Dedifferentiated amniotic fluid mesenchymal stem cell (primary cell): ENCODE data around the gene TRIM74.
"Not testable (repeated sequence)": the region's sequence is repeated elsewhere in the genome, so short reads cannot be mapped to it uniquely, and the experiment has no call there.

Experiments used
- DNase-seq: peaks from one replicate; pipeline ENCODE4 v3.0.0-alpha.2; 2016; ENCODE audit errors: extremely low spot score

Gene TRIM74

DNA sequence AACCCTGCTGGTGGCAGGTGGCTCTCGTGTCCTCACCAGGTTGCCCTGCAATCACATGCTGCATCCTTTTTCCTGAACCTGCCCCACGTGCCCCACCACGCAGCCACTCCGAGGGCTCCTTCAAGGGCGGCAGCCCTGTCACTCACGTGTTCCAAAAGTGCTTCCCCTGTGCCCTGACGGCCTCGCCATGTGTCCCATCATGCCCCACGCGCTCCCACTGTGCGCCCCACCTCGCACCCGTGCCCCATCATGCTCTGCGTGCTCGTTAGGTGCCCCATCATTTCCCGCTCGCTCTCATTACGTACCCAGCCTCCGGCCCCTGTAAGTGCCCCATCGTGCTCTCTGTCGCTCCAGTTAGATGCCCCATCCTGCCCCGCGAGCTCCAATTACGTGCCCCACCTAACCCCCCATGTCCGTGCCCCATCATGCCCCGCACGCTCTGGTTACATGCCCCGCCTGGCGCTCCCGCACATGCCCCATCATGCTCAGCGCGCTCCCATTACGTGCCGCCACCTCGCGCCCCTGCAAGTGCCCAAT lies at the start of gene TRIM74:
TRIM74 (minus strand) TSS at position 487 of the 537 bp plus-strand sequence. CDS start 3,309 bp downstream, outside the sequence.
- DNase-seq: not testable (repeated sequence)

DNA sequence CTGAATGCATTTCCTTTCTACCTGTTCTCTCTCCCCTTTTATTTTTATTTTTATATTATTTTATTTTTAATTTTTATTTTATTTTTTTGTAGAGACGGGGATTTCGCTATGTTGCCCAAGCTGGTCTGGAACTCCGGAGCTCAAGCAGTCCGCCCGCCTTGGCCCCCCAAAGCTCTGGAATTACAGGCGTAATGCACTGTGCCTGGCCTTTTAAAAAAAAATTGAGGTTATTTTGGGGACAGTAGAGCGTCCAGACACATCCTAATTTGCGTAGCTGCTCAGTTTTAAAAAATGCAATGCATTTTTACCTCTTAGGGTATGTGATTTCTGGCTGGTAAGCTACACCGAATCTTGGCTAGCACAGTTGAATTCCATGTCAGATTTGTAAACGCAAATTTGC lies 37.2 kb upstream of the TRIM74 start:
- not testable (repeated sequence) for DNase-seq

DNA sequence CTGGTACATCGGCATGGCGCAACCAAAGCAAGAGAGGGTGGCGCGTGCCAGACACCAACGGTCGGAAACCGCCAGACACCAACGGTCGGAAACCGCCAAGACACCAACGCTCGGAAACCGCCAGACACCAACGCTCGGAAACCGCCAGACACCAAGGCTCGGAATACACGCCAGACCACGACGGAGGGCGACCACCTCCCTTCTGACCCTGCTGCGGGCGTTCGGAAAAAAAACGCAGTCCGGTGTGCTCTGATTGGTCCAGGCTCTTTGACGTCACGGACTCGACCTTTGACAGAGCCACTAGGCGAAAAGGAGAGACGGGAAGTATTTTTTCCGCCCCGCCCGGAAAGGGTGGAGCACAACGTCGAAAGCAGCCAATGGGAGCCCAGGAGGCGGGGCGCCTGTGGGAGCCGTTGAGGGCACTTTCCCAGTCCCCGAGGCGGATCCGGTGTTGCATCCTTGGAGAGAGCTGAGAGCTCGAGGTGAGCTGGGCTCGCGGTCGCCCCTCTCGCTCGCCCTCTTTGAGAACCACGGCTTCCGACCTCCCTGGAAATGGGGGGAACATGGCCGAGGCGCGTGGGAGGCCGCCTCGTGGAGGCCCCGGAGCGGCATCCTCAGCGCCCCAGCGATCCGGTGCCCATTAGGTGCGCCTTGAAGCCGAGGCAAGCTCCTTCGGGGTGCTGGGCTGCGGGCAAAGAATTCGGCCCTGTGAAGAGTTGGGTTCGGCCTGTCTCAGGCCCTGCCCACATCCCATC lies 36.6 kb upstream of the TRIM74 start:
- DNase-seq: peak; percentile 75

DNA sequence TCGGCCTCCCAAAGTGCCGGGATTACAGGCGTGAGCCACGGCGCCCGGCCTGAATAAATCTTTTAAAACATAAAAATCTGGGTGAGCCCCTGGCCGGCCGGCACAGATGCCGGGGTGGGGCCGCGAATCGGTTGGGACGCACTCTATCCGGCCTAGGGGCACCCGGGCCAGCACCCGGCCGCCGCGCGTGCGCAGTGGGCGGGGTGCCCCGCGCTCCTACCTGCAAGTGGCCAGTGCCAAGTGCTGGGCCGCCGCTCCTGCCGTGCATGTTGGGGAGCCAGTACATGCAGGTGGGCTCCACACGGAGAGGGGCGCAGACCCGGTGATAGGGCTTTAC lies 36.1 kb upstream of the TRIM74 start:
- DNase-seq: not testable (repeated sequence)

DNA sequence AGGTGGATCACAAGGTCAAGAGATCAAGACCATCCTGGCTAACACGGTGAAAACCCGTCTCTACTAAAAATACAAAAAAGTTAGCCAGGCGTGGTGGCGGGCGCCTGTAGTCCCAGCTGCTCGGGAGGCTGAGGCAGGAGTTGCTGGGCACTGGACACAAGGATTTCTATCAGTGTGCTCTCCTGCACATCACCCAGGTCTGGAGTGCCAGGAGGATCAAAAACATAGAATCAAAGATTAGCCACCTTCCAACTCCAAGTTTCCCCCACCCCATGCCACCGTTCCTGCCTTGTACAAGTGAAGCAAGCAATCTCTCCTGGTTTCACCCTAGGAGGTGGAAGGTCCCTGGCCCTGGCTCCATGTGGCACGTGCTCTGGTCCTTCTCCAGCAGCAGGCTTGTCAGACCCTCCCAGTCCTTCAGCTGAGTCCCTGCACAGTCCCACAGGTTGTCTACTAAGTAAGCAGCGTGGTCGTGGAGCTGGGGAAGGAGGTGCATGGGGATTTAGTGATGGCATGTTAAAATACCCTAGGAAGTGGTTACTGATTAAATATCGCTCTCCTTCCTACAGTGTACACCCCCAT lies 28.7 kb upstream of the TRIM74 start:
- not testable (repeated sequence) for DNase-seq

DNA sequence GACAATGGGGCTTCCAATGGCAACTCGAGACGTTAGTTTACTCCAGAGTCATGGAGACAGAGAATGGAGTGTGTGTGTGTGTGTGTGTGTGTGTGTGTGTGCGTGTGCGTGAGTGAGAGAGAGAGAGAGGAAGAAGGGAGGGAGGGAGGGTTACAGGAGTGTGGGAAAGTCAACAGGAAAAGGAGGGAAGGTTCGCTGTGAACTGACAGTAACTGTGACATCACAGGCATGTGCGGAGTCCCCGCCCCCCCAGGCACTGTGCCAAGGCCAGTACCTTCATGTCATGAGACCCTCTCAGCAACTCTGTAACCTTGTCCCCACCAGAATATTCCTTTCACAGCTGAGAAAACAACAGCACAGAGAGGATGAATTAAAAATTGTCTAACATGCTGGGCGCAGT lies 28.2 kb upstream of the TRIM74 start:
- DNase-seq: not testable (repeated sequence)

DNA sequence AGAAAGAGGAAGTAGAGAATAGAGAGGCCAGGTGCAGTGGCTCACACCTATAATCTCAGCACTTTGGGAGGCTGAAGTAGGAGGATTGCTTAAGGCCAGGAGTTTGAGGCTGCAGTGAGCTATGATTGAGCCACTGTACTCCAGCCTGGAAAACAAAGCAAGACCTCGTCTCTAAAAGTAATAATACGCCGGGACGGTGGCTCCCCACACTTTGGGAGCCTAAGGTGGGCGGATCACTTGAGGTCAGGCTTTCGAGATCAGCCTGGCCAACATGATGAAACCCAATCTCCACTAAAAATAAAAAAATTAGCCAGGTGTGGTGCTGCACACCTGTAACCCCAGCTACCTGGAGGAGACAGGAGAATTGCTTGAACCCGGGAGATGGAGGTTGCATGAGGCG lies 26.2 kb upstream of the TRIM74 start:
- DNase-seq: not testable (repeated sequence)

DNA sequence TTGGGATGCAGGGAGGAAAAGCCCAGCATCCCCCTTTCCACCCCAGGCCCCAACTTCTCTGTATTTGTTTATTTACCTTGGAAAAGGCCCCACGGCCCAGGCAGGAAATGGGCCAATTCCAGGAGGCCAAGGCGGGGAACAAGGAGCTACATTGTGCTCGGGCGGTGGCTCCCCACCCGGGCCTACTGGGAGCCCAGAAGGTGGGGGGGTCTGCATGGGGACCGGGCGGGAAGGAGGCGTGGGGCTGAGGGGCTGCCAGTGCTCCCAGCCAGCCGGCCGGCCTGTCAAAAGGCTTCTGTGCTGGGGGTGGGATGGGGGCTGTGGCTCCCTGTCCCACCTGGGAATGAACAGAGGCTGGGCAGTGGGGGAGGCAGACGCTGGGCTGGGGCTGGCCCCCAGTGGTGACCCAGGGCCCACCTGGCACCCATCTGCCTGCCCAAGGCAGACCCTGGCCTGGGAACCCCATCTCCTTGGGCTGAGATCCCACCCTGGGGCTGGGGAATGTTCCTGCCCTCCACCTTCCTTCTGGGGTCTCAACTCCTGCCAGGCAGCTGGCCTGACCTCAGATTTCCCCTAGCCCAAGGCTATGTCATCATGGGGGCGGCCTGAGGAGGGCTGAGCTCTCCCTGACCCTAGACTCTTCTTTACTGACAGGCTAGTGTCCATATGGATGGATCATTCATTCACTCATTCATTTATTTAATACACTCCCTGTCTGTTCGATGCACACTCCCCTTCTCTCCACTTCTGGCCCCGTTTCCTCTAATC lies 21.1 kb upstream of the TRIM74 start:
- not testable (repeated sequence) for DNase-seq

DNA sequence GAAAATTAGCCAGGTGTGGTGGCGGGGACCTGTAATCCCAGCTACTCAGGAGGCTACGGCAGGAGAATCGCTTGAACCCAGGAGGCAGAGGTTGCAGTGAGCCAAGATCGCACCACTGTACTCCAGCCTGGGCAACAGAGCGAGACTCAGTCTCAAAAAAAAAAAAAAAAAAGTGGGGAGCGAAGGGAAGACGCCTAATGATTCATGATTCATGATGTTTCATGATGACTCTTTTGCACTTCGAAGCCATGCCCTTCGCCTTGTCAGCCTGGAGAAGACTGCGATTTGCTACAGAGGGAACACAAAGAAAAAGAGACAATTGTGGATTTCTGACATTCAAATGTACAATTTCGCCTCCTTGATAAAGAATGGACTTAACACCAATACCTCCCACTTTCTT lies 12.8 kb upstream of the TRIM74 start:
- not testable (repeated sequence) for DNase-seq

DNA sequence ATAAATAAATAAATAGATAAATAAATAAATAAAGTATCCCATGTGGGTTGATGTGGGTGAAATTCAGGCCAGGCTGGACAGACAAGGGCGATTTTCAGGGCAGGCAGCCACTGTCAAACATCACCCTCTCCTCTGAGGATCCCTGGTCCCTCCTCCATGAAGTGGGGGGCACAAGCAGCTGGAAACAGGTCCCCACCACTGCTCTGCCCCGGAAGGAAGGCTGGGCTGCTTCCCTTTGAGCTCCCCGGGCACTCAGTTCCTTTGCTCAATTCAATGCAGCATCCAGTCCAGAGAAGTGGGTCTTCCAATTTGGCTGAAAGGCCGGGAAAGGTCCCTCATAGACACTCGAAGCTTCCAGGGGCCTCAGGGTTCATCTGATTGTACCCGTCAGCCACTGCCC lies 11.1 kb upstream of the TRIM74 start:
- not testable (repeated sequence) for DNase-seq

DNA sequence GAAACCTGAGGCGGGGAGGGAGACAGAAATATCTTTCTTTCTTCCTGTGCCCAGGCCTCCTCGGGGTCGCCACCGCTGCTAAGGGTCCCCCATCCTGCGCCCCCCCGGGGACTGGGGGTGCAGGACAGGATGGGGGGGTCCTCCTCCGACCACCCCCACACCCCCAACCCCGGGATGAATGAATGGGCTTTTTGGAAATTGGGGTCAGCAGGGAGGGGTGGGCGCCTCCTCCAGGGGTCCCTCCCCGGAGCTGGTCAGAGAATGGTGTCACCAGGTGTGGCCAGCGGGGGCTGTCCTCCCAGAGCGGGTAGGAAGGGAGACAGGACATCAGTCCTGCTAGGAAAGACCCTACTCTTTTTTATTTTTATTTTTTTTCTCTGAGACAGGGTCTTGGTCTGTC lies 7.2 kb upstream of the TRIM74 start:
- DNase-seq: not testable (repeated sequence)

DNA sequence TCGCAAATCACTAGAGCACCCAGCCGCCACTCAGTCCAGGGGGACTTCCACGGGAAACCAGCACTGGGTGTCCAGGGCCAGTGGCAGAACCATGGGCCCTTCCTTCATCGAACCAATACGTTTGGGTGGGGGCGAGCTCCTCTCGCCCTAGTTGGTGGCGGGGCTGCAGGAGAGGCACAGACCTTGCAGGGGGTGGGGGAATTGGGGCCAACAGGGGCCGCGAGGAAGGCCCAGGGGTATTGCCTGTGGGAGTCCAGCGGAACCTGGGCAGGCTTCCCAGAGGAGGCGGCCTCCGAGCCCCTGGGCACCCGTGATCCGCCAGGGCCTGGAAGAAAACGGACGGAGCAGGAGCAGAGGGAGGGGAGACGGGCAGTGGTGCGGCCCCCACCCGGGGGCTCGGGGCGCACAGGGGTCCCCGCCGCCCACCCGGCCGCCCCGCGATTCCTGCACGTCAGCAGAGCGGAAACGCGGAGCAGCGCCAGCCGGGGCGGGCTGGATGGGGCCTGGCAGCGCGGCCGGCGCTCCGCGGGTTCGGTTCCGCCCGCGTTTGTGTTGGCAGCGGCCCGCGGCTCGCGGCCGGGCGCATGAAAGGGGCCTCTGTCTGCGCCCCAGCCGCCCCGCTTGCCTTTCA lies 6.5 kb upstream of the TRIM74 start:
- not testable (repeated sequence) for DNase-seq

DNA sequence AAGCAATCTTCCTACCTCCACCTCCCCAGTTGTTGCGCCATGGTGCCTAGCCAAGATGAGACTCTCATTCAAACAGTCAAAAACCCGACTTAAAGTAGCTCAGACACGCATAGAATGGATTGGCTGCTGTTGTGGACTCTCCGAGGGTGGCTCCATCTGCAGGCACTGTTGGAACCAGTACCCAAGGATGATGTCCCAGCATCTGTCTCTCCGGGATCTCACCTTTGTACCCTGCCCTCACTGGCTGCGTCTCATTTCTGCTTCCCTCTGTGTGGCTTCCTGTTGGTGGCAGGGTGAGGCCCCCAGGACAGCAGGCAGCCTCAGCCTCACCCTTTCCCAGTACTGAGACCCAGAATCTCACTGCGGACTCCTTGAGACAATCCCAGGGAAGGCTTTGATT lies 5.5 kb upstream of the TRIM74 start:
- not testable (repeated sequence) for DNase-seq

DNA sequence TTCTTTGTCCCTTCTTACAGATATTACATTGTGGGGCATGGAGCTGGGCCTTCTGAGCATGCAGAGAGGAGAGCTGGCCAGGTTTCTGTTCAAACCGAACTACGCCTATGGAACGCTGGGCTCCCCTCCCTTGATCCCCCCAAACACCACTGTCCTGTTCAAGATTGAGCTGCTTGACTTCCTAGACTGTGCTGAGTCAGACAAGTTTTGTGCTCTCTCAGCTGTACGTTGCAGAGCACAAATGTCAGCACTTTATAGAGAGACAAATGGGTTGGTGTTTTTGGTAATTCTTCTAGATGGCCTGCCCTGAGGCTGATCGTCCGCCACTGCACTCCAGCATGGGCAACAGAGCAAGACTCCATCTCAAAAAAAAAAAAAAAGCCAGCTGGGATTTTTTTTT lies 2.2 kb upstream of the TRIM74 start:
- DNase-seq: not testable (repeated sequence)

DNA sequence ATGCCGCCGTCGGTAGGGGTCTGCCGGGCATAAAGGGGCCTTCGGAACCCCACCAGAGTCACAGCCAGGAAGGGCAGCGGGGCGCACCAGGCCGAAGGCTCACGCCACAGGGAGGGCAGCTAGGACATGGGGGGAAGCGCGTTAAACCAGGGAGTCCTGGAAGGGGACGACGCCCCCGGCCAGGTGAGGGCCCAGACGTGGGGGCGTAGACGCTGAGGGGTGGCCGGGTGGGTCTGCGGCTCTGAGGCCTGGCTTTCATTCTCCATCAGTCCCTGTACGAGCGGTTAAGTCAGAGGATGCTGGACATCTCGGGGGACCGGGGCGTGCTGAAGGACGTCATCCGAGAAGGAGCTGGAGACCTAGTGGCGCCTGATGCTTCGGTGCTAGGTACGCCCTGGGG lies 422 bp upstream of the TRIM74 start:
- DNase-seq: not testable (repeated sequence)

DNA sequence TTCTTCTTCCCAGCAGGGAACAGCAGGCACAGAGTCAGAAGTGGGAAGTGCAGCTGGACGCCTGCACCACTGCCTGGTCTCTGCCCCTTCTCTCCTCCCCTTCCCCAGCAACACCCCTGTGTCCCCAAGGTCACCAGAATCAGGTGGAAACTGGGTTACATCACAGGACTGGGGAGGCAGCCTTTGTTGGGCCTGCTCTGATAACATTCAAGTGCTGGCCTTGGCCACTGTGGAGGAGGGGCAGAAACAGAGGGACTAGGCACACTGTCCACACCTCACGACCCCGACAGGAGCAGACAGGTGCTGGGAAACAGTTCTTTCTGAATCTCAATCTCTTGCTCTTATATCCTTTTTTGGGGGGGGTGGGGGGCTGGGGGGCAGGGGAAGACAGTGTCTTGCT lies 2.4 kb downstream of the TRIM74 start:
- DNase-seq: not testable (repeated sequence)

DNA sequence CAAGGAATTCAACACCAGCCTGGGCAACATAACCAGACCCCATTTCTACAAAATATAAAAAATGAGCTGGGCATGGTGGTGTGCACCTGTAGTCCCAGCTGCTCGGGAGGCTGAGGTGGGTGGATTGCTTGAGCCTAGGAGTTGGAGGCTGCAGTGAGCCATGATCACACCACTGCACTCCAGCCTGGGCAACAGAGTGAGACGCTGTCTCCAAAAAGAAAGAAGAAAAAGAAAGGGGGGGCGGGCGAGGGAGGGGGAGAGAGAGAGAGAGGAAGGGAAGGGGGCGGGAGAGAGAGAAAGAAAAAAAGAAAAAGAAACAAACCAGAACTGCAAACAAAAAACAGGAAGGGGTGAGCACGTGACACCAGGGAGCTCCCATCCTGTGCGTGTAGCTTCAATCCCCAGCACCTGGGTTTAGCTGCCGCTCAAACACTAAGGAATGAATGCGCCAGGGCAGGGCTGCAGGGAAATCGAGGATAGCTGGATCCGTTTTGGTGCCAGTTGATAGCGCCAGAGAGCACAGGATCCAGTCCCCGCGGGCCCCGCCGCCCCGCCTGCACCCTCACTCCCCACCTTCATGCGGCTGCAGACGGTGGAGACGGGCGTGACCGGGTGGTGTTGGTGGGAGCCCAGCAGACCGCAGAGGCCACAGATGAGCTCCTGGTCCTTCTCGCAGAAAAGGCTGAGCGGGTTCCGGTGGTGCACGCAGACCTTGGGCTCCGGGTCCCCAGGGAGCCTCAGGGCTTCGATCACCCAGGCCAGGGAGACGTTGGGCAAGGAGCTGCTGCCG lies 3.9 kb downstream of the TRIM74 start:
- DNase-seq: not testable (repeated sequence)

DNA sequence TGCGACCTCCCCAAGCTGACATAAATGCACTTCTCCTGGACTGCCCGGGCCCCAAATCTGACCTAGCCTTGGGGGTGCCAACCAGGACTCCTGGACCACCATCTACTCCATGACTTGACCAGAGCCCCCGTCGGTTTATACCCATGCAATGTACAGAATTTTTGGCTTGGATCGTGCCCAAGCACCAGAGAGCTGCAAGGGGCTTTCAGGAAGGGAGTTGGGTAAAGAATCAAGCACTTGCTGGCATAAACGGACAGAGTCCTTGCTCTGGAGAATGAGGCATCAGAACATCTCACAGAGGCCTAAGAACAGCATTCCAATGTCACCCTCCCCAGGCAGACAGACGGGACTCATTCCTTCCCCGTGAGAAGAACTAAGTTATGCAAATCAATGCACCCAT lies 6.2 kb downstream of the TRIM74 start:
- DNase-seq: not testable (repeated sequence)

DNA sequence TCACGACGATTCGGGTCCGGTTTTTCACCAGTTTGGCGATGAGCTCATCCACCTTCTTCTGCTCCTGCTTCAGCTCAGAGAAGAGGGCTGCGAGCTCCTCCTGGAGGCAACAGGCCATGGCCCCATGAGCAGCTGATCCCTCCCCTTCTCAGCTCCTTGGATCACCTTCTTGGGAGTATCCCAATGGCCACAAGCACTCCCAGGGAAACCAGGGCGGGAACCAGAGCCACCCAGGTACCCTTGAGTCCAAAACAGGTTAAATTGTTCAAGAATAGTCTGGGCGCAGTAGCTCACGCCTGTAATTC lies 8.0 kb downstream of the TRIM74 start:
- DNase-seq: not testable (repeated sequence)

DNA sequence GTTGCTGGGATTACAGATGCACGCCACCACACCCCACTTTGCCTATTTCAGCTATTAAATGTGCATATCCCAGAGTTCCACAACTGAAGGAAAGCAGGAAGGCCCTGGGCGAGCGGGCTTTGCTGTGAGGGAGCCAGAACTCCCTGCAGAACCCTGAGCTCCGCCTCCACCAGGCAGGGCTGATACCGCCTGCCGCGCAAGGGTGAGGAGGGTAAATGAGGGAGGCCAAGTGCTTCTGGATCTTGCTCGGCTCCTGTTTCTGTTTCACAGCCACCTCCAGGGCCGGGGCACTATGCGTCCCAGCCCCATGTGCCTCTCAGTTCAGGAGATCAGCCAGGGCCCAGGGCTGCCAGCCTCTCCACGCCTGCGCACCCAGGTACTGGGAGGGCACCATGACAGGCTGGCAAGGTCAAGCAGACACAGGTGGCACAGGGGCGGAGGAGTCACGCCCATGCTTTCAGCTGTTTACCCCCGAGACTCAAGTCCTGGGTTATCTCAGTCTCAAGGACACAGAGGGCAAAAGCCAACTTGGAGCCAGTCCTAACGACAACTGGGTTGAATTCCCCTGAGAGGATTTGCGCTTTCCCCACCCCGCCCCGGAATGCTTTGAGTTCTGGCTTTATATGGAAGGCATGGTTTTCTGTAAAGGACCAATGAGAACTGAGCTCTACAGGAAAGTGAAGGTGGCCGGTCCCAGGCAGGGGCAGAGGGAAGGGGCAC lies 8.5 kb downstream of the TRIM74 start:
- not testable (repeated sequence) for DNase-seq

DNA sequence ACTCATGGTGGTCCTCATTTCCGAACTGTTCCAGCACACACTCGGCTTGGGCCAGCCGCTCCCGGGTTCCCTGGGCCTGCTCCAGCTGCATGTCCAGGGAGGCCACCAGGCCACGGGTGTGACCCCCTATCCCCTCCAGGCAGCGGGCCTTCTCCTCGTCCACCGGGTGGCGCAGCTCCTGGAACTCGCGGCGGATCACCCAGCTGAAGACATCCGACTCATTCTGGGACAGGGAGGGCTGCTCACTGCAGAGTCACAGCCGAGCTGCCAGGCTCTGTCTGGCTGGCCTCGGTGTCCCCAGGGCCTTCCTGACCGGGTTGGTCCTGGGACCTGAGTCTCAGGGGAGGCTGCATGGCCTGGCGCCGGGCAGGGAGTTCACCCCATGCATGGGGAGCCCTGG lies 9.2 kb downstream of the TRIM74 start:
- not testable (repeated sequence) for DNase-seq
